Glutamatergic neuron (in vitro differentiated cells): Measurements from ENCODE around the gene RGS11. TPM values are rescaled to one million over a fixed set of nuclear protein-coding genes. Genes with fewer than 3 reads are reported as not detected.

ENCODE experiments used
- DNase-seq: peaks from one replicate; pipeline ENCODE4 v3.0.0; 2022
- H3K27ac Mint-ChIP-seq: one replicate; pipeline ENCODE4 v1.8.0; 2020; ENCODE audit warnings: mild to moderate bottlenecking, mixed read lengths, inconsistent platforms; ENCODE audit not compliant: unreplicated experiment
- H3K27me3 Mint-ChIP-seq: one replicate; pipeline ENCODE4 v1.8.0; 2020; ENCODE audit warnings: mild to moderate bottlenecking, moderate library complexity, mixed read lengths, inconsistent platforms; ENCODE audit not compliant: unreplicated experiment
- H3K36me3 Mint-ChIP-seq: one replicate; pipeline ENCODE4 v1.8.0; 2020; ENCODE audit warnings: mild to moderate bottlenecking, mixed read lengths, inconsistent platforms; ENCODE audit not compliant: unreplicated experiment
- H3K4me1 Mint-ChIP-seq: one replicate; pipeline ENCODE4 v1.8.0; 2020; ENCODE audit warnings: mild to moderate bottlenecking, low read depth, mixed read lengths, inconsistent platforms; ENCODE audit not compliant: unreplicated experiment
- H3K4me3 Mint-ChIP-seq: one replicate; pipeline ENCODE4 v1.8.0; 2020; ENCODE audit warnings: mild to moderate bottlenecking, mixed read lengths, inconsistent platforms; ENCODE audit not compliant: unreplicated experiment
- H3K9me3 Mint-ChIP-seq: one replicate; pipeline ENCODE4 v1.8.0; 2020; ENCODE audit warnings: mild to moderate bottlenecking, moderate library complexity, mixed read lengths, inconsistent platforms; ENCODE audit not compliant: unreplicated experiment
- total RNA-seq: library from RNA; stranded (reverse); fragmentation: NEBNext Ultra II Directional; extraction: Animal tissue kit (Norgen Biotek cat#: 25700); gene quantifications from one replicate; pipeline ENCODE4 v1.2.1, GENCODE V29; 2021; ENCODE audit not compliant: unreplicated experiment
- TF ChIP-seq, protein P1 (sequence below): fragments of 200-600 bp; sonication (generic); IDR thresholded peaks from one replicate; pipeline ENCODE4 v1.5.0; 2021; ENCODE audit not compliant: partially characterized antibody, unreplicated experiment

Gene RGS11
- total RNA-seq, 1 donor from 2014 or later = 18.2 TPM

DNA sequence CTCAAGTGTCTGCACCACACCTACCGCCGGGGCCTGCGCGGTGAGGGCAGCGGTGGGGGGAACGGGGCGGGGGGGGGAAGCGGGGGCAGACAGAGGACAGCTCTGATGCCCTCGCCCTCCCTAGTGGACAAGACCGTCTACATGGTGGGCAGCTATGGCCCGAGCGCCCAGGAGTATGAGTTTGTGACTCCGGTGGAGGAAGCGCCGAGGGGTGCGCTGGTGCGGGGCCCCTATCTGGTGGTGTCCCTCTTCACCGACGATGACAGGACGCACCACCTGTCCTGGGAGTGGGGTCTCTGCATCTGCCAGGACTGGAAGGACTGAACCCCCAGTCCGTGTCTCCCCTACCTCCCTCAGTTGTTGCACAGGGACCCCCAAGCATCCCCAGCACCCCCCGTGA, 6.7 kb upstream of the RGS11 start:
- Mint-ChIP-seq H3K4me1 (no peaks in the 10 kb centered on the region), H3K9me3 (no peaks in the 10 kb centered on the region), H3K27ac (no peak overlapping the region), H3K36me3 (no peaks in the 10 kb centered on the region), H3K4me3 (no peak overlapping the region), H3K27me3 (peaks cover 4% of the 10 kb centered on the region)
- TF ChIP-seq, protein P1, sequence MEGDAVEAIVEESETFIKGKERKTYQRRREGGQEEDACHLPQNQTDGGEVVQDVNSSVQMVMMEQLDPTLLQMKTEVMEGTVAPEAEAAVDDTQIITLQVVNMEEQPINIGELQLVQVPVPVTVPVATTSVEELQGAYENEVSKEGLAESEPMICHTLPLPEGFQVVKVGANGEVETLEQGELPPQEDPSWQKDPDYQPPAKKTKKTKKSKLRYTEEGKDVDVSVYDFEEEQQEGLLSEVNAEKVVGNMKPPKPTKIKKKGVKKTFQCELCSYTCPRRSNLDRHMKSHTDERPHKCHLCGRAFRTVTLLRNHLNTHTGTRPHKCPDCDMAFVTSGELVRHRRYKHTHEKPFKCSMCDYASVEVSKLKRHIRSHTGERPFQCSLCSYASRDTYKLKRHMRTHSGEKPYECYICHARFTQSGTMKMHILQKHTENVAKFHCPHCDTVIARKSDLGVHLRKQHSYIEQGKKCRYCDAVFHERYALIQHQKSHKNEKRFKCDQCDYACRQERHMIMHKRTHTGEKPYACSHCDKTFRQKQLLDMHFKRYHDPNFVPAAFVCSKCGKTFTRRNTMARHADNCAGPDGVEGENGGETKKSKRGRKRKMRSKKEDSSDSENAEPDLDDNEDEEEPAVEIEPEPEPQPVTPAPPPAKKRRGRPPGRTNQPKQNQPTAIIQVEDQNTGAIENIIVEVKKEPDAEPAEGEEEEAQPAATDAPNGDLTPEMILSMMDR = no peak
- DNase-seq = no peak

DNA sequence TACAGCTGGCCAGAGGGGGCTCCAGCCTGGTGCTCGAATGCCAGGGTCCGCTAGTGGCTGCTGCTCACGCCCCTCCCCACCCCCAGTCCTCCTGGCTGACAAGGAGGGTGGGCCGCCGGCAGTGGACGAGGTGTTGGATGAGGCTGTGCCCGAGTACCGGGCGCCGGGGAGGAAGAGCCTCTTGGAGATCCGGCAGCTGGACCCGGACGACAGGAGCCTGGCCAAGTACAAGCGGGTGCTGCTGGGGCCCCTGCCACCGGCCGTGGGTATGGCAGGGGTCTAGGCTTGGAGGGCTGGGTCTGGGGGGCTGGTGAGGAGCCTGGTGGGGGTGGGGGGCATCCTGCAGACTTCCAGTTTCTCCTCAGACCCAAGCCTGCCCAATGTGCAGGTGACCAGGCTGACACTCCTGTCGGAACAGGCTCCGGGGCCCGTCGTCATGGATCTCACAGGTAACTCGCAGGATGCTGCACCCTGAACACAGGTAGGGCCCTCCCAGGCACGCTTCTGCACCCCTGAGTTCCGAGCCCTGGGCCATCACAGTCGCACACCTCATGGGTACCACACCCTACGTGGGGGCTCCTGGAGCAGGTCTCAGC, 6.0 kb upstream of the RGS11 start:
- TF ChIP-seq, protein P1 = no peak
- DNase-seq = no peak
- Mint-ChIP-seq H3K27me3 (peaks cover 7% of the 10 kb centered on the region), H3K9me3 (peaks cover 4% of the 10 kb centered on the region), H3K36me3 (no peaks in the 10 kb centered on the region), H3K27ac (no peak overlapping the region), H3K4me3 (no peak overlapping the region), H3K4me1 (no peaks in the 10 kb centered on the region)

DNA sequence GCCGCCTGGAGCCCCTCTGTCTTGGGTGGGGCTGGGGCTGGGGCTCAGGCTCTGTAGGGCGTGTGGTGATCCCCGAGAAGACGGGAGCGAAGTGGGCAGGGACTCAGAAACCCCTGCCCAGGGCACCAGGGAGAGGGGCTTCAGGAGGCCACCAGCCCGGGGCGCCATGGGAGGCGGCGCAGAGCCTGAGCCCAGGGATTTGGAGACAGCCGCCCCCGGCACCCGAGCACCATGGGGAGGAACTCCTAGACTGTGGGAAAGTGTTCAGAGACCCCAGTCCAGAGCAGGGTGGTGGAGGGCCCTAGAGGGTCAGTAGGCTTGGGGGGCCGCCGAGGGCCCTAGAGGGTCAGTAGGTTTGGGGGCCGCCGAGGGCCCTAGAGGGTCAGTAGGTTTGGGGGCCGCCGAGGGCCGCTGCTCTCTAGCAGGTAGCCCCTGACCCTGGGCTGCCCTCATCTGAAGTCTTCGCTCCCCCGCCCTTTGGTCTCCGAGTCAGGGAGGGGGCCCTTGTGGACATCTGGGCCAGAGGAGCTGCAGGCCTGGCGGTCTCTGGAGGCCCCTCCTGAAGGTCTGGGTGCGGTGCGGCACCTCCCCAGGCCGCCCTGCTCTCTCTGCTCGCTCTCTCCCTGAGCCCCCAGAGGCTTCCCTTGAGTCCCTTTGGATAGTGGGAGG, 5.4 kb upstream of the RGS11 start:
- Mint-ChIP-seq H3K27me3 (peaks cover 10% of the 10 kb centered on the region), H3K4me1 (no peaks in the 10 kb centered on the region), H3K27ac (no peak overlapping the region), H3K36me3 (no peaks in the 10 kb centered on the region), H3K4me3 (peak overlapping the region; percentile 55), H3K9me3 (peaks cover 4% of the 10 kb centered on the region)
- TF ChIP-seq, protein P1 = no peak
- DNase-seq = no peak

DNA sequence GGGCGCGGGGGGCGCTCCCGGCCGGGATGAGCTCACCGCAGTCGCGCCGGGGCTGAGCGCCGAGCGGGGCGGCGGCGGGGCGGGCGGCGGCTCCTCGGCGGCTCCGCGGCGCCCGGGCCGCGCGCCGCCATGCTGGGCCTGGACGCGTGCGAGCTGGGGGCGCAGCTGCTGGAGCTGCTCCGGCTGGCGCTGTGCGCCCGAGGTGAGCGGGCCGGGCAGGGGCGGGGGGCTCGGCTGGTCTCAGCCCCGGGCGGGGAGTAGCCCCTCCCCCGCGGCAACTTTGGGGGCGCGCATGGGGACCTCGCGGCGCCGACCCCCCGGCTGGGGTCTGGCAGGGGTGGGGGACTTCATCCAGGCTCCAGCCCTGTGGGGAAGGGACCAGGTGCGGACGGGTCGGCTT, 4.8 kb upstream of the RGS11 start, which contains the start of gene ARHGDIG:
TSS of gene ARHGDIG (plus strand) at position 40 of the 400 bp plus-strand sequence. CDS start at position 130, 90 bp downstream.
- no peaks in the 10 kb centered on the region for H3K36me3 Mint-ChIP-seq
- peak within 1 kb of the TSS; percentile 55 for H3K4me3 Mint-ChIP-seq
- DNase-seq = peak; percentile 54
- H3K27me3 Mint-ChIP-seq = peaks cover 11% of the 10 kb centered on the region
- H3K4me1 Mint-ChIP-seq = no peaks in the 10 kb centered on the region
- no peak within 1 kb of the TSS for H3K27ac Mint-ChIP-seq
- TF ChIP-seq, protein P1 = no peak
- peaks cover 4% of the 10 kb centered on the region for H3K9me3 Mint-ChIP-seq

DNA sequence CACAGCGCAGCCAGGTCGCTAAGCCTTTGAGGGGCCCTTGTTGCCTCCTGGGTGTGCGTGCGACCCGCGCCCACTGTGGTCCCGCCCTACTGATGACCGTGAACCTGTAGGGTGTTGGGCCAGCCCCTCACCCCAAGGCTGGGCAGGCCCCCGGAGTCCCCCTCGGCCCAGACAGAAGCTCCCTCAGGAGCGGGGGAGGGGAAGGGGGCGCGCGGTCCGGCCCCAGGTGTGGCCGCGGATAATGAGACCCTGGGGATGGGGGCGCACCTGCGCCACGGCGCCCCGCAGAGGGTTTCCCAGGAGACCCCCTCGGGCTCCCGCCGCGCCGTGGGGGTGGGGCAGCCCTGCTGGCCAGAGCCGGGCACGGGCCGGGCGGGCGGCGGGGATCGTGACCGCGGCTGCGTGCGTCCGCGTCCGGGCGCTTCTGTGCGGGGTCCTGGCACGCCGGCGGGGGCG, 4.3 kb upstream of the RGS11 start:
- TF ChIP-seq, protein P1 = no peak
- H3K36me3 Mint-ChIP-seq = no peaks in the 10 kb centered on the region
- H3K27me3 Mint-ChIP-seq = peaks cover 11% of the 10 kb centered on the region
- no peak overlapping the region for H3K27ac Mint-ChIP-seq
- DNase-seq = no peak
- peaks cover 4% of the 10 kb centered on the region for H3K9me3 Mint-ChIP-seq
- H3K4me3 Mint-ChIP-seq = no peak overlapping the region
- no peaks in the 10 kb centered on the region for H3K4me1 Mint-ChIP-seq
